Measurements from ENCODE around the gene GDPD5.

Gene GDPD5

DNA sequence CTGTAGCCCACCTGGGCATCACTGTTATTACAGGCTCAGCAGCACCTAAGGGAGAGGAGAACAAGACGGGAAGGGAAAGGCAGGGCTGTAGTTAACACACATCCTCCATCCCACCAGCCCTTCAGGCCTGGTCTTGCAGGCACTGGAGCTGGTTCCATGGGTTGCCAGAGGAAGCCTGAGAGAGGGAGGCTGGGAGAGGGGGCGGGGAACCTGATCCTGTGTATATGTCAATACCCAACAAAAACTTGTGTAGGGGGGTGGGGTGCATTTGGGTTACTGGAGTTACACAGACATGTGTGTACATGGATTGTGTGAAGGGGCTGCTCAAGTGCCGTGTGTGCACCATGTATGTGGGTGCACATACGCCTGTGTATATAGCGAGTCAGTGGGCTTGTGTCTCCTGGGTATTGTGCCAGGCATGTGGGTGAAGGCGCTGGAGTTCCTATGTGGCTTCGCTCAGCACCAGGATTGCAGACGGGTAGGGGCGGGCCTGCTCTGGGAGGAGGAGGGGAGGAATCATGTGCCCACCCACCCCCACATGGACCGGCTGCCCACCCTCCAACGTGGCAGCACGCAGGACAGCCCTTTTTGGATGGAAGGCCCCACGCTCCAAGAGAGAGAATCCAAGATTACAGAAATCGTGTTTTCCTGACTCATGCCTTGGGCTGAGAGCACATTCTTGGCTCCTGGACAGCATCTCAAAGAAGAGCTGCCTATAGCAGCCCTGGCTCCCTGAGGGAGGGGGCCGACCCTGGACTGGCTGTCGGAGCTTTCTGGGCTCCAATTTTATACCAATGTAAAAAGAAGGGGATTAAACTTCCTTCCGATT lies 32.1 kb upstream of the GDPD5 start:
- DNase-seq, result no peak

DNA sequence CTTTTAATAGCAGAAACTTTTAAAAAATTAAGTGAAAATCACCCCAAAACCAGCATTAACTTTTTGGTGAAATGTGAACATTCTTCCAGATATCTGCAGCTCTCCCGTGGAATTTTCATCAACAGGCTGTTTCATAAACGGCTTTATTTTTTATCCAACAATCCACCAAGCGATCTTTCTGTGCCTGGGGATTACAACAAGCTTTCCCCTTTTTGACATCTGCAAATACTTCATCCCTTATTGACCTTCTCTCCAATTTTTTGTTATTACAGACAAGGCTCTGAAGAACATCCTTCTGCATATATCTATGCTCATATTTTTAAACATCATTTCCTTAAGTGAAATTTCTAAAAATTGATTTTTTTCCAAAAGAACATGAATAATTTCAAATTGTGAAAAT lies 30.5 kb upstream of the GDPD5 start:
- DNase-seq, result no peak

DNA sequence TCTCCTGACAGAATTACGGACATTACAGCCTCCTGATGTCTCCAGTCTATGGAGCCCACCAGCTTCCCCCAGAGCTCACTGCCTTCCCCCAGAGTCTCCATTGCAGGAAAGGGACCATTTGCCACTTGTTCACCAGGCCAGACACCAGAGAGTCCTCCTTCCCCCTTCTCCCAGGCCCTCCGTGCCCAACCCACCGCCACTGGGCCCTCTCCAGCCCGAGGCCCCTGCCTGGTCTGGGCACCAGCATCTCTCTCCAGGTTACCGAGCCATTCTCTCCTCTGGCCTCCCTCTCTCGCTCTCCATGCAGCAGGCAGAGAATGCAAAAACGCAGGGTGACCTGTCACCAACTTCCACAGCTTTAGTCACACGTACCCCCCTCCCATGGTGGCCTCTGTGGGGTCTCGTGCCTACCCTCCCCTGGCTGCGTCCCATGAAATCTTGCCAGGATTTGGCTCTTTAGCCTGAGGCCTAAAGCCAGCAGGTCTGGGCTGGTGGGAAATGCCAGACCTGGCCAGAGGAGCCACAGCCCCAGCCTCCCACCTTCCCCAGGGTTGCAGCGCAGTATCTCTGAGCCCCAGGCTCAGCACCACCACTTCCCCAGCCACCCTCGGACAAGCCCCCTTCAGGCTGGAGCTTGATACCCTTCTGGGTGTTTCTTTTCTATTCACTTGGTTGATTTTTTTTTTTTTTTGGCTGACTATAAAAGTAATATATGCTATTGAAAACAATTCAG lies 29.5 kb upstream of the GDPD5 start:
- DNase-seq, result no peak

DNA sequence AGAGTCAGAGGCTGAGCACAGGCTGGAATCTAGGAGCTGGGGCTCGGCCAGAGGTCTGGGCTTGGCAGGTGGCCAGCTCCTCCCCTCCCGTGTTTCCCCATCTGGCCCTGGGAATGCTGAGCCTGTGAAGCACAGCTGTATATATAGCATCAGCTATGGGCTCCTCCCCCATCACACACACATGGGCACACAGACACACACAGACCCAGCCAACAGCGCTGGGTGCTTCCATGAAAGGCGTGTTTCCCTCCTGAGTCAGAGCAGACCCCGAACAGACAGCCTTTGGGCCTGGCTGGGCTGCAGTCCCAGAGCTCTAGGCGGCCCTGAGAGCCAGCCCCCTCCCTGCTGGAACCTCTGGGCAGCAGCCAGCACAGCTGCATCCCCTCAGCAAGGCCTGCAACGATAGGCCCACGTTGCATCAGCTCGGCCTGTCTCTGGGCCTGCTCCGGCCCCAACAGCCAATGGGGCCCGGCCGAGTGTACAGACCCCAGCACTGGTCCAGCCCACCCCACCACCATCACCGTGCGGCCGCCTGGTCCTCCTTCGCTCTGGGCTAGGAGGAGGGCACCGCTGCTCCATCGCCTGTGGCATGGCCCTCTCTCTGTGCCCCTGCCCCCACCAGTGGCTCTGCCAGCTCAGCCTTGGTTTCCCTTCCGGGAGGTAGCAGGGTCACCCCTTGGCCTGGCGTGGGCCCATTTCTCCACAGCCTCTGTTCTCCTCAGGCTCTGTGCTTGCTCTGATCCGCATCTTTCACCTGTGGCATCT lies 28.7 kb upstream of the GDPD5 start:
- peak; percentile 62 for DNase-seq

DNA sequence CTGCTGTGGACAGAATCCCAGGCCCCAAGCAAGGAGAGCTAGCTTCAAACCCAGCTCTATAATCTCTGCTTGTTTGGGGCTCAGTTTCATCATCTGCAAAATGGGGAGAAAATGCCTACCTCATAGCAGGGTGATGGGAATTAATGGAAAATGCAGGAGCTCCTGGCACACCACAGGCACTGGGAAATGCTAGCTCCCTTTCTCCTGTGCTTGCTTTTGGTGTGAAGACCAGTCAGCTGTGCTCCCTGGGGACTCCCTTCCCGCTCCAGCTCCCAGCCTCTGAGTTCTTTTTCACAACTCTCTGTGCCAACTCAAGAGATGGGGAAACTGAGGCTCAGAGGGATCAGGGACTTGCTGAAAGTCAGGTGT lies 28.1 kb upstream of the GDPD5 start:
- DNase-seq, result no peak

DNA sequence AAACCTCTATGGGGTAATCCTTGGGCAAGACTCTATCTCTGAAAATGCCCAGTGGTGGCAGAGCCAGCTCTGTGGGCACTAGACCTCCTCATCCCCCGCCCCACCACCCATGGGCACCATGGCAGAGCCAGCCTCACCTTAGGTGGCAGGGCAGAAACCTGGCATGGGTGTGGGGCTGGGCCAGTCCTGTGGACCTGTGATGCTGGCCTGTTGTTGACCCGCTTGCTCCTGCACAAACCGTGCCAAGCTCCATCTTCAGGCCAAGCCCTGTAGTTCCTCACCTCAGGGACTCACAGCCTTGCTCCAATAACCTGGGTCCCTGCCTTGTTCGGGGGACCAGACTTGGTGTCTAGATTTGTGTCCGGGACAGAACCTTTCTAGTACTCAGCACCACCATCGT lies 27.4 kb upstream of the GDPD5 start:
- no peak for DNase-seq

DNA sequence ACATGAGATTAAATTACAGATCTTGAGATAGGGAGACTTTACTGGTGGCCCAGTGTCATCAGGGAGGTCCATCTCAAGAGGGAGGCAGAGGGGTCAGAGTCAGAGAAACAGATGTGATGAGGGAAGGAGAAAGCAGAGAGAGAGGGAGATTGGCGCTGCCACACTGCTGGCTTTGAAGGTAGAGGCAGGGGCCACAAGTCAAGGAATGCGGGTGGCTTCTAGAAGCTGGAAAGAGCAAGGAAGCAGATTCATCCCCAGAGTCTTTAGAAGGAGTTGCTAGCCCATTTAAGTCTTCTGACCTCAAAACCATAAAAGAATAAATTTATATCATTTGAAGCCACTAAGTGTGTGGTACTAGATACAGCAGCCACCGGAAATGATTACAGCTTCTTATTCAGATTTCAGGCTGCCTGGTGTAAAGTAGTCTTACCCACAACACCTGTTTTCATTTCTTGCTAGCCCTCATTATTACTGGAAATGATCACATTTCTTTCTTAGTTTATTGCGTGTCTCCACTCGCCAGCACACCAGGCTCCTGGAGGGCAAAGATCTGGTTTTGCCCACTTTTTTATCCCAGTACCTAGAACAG lies 23.7 kb upstream of the GDPD5 start:
- no peak for DNase-seq

DNA sequence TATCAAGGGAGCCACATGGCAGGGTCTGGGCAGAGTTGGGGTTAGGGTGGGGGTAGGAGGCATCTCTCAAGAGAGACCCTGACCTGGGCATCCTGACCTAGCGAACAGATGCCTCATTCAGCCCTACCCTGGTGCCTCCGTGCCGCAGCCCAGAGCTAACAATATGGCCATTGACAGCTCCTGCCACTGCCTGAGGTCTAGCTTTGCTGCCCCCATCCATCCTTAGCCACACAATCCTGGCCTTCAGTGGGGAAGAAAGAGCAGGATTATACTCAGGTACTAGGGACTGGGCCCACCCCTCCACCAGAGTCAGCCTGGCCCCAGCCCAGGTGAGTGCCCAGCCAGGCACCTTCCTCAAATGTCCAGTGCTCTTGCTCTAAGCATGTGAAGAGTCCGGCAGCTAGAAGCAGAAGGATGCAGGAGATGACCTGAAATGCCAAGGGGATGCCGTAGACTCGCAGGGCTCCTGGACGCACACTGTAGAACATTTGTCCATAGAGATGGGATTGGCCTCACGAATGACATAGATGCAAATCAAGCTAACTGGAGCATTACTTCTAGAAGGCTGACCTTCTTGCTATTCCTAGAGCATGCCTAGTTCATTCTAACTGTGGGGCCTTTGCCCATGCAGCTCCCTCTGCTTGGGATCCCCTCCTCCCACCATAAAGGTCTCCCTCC lies 23.0 kb upstream of the GDPD5 start:
- DNase-seq, result no peak

DNA sequence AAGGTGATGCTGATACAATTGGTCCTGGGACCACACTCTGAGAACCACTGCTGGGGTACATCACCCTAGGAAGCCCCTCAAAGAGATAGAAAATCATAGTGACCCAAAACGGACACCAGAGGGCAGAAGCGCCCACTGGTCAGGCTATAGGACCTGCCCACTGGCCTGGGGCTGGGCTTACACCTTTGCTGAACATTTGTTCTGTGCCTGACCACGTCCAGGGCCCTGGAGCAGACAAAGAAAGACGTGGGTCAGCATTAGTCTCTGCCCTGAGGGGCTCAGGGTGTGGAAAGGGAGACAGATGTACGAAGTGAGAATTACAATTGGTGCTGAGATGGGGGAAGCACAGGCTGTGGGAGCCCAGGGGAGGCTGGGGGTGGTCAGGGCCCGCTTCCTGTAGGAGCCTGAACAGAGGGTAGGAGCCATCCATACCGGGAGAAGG lies 21.9 kb upstream of the GDPD5 start:
- DNase-seq, result peak; percentile 3

DNA sequence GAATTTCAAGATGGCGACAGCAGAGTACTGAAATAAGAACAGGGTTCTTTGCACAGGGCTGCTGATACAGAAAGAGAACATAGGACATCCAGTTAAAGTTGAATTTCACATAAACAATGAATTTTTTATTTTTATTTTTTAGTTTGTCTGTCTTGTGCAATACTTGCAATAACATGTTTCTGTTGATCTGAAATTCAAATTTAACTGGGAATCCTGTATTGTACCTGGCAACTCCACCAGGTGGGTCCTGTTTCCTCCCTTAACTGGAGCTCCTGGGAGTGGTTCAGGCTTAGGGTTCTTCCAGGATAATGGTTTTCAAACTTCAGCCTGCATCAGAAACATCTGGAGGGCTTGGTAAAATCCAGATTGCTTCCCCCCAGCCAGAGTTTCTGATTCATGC lies 21.4 kb upstream of the GDPD5 start:
- no peak for DNase-seq

DNA sequence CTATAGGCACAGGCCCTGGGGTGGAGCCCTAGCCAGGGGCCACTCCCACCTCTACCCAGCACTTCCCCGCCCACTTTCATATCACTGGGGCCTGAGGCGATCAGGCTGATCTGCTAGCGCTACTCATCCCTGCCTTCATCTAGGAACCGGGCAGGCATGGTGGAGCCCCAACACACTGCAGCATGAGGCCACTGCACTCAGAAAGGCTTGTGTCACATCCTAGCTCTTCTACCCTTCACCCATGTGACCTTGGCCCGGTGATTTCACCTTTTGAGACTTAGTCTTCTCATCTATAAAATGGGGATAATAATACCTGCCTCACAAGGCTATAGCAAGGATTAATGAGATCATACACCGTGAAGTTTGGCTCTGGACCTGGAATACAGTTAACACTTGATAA lies 18.1 kb upstream of the GDPD5 start:
- DNase-seq, result no peak

DNA sequence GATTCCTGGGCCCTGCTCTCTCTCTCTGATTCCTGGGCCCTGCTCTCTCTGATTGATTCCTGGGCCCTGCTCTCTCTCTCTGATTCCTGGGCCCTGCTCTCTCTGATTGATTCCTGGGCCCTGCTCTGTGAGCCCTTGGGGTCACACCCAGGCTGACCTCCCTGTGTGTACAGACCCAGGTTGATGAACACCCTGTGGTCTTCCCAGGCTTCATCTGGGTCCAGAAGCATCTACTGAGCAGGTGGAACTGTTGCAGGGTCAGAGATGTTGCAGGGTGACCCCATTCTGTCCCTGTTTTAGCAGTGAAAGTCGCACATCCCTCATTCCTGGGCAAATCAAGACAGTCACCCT lies 16.3 kb upstream of the GDPD5 start:
- DNase-seq, result no peak

DNA sequence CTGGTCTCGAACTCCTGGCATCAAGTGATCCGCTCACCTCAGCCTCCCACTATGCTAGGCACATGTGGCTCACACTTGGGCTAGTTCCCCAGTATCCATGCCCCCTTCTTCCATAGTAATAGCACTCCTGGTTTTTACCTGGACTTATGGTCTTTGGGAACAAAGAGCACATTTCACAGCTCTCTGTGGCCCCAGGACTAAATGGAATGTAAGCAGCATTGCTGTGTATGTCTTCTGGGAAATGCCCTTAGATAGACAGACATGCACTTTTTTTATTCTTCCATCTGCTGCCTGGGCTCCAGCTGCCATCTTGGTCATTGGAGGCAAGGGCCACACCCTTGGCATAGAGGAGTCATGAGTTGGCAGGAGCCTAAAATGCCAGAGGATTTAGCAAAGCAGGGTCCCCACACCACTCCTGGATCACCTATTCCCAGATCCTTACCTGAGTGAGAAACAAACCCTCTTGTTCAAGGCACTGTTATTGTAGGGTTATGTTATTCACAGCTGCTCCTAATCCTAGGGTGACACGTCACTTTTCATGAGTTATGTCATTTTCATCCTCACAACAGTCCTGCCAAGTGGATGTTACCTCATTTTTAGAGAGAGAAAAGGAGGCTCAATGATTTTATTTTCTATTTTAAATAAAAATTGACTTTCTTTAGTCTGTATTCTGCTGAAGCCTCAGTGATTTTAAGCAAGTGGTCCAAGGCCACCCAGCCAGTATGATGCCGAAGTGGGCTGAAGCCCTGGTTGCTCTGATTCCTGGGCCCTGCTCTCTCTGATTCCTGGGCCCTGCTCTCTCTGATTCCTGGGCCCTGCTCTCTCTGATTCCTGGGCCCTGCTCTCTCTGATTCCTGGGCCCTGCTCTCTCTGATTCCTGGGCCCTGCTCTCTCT lies 15.7 kb upstream of the GDPD5 start:
- peak; percentile 9 for DNase-seq

DNA sequence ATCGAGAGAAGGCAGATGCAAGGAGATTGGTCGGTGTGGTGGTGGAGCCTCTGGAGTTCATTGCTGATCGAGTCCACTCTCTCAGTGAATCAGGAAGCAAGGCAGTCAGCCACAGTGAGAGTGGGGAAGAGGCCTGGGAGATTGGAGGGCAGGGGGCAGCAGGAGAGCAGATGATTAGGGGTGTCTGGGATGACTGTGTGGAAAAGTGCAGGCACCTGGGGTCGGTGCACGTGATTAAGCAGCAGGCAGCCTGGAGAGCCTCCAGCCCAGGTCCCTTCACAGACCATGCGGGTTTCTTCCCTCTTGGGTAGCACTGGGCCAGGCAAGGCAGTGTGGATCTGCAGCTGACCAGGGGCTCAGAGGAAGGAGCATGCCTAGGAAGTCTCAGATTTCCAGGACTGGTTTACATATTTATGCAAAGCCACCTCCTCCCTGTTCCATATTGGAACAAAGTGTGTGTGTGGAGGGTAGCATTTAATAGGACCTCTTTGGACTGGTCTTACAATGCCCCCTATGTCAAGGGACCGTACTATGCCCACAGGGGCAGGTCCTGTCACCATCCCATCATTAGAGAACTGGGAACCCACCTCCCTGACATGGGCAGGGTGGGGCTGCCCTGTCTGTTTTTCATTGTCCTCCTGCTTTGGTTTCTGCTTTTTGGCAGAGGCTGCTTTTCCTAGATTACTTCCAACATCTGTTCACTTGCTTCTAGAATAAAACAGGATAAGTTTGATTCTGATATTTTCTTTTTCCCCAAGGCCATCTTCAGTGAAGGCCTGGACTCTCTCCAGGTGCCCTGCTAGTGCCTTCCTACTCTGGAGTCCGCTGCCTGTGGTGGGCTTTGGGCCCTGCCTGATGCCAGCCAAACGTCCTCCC lies 14.0 kb upstream of the GDPD5 start:
- DNase-seq, result no peak

DNA sequence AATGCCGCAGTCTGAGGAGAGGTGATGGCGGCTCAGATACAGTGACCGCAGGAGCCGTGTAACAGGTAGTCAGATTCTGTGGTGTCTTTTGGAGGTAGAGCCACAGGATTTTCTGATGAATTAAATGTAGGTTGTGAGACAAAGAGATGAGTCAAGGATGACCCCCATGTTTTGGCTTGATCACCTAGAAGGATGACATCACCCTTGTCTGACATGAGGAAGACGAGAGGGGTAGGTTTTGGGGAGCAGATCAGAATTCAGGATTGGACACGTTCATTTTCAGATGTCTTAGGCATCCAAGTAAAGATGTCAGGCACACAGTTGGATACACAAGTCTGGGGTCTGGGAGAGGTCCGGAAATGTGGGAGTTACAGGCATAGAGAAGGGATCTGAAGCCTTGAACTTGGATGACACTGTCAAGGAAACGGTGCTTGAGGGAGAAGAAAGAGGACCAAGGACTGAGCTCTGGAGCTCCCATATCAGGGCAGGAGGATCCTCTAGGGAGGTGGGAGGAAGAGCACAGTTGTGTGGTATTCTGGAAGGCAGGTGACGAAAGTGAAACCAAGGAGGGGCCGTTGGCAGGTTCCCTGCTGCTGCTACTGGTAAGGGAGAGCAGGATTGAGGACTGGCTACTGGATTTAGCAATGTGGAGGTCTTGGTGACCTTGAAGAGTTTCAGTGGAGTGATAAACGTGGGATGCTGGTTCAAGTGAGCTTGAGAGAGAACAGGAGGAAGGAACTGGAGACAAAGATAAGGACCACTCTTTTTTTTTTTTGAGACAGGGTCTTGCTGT lies 12.6 kb upstream of the GDPD5 start:
- DNase-seq, result no peak

DNA sequence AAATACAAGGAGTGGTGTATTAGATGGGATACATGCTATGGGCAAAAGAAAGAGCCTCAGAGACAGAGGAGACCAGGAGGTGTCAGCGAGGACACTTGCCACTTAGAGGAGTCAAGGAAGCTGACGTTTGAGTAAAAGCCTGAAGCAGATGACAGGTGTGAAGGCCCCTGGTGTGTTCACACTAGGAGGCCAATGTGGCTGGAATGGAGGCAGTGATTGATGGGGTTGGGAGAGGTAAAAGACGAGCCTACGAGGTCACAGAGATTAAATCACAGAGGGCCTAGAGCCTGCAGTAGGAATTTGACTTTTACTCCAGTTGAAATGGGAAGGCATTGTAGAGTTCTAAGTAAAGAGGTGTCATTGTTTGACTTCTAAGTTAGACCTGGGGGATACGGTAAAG lies 12.0 kb upstream of the GDPD5 start:
- no peak for DNase-seq

DNA sequence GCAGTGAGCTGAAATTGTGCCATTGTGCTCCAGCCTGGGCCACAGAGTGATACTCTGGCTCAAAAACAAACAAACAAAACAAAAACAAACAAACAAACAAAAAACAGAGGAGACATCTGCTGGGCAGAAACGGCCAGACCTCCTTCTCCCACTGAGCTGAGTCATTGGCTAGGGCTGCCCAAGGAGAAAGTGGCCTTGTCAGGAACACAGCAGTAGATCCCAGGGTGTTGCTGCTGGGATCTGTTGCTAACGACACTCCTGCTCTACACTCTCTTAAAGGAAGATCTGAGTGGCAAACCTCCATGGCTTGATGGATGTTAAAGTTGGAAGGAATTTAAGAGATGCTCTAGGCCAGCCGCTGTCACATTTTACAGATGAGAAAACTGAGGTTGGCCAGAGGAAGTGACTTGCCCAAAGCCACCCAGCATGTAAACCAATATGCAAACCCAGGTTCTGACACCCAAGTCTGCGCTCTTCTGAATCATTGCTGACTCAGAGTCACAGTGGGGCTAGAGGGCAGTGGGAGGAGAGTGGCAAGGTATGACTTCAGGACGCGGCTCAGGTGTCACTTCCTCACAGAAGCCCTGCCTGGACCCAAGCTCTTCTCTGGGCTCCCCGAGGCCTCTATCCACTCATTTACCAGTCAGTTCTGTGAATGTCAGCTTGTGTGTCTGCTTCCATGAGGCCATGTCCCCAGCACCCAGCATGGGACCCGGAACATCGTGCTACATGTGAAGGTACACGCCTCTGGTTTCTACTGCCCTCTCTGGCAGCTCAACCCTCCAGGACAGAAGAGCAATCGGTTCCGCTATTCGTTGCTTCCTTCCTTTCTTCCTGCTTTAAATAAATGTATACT lies 11.3 kb upstream of the GDPD5 start:
- DNase-seq, result no peak

DNA sequence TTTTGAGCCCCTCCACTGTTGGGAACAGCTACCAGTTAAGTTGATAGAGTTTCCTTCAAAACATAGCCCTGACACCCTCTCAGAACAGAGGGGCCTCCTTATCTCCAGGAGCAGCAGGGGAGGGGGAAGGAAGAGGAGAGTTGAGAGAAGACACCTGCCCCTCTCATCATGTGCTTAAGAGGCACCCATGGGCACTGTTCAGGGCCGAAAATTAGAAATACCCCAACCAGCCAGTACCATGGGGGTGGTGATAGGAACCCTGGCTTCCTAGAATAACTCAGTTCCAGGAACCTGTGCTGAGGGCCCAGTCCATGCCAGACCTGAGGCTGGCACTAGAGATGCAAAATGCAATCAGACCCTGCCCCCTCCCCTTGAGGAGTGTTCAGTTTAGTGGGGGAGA lies 9.3 kb upstream of the GDPD5 start:
- DNase-seq, result no peak

Data from NCI-H2171 treated with DMSO at 0.1 percent for 48 hours (cell line).